K562 treated with DMSO at 1 percent for 24 hours (cell line): ENCODE results near the gene SDR42E1. TPM values are rescaled to one million over a fixed set of nuclear protein-coding genes. Genes with fewer than 3 reads are reported as not detected.

ENCODE experiments used
- total RNA-seq: library from RNA; unstranded; fragments of 300-600 nt; gene quantifications from 2 replicates; pipeline ENCODE4 v1.2.3, GENCODE V29; 2022; ENCODE audit warnings: low read depth; ENCODE audit not compliant: insufficient read depth

SDR42E1 gene
- 1.8 and 2.1 TPM in 2 replicates for total RNA-seq

DNA sequence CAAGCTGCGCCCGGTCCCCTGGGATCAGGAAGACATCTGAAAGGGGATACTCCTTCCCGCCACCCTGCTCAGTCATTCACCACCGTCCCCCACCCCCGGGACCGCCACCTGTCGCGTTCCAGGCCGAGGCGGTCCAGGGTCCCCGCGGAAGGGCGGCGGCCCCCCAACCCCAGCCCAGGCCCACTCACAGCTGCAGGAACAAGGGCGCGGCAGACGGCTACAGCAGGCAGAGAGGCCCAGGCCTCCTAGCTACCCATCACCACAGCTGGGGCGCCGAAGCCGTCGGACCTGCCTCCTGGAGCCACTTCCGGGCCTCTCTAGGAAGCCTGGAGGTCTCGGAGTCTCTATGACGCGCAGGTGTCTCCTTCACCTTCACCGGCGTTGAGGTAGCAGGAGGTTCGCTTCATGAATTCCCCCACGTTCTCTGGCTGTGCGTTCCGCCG is at the start of gene SDR42E1:
Gene SDR42E1 (minus strand): TSS at position 272 of the 443 bp plus-strand sequence. CDS start 10,612 bp downstream, outside the sequence.

GRCh38 chr16:82034981-82035612 is 23.8 kb upstream of the SDR42E1 start, which contains the start of gene HSD17B2:
Gene HSD17B2, plus strand, starts transcription at chr16:82035253. Its CDS starts 172 bp downstream, at chr16:82035425.

Other genes starting within 250 kb of the SDR42E1 start
- 8.0 and 10.6 TPM in 2 replicates for gene PLCG2, start 232.2 kb downstream of the SDR42E1 start, total RNA-seq
- gene HSD17B2, start 23.8 kb upstream of the SDR42E1 start, total RNA-seq = not detected in 2 replicates
- gene MPHOSPH6, start 158.8 kb upstream of the SDR42E1 start, total RNA-seq = 15.8 and 16.4 TPM in 2 replicates